Sigmoid colon (tissue), 7 donors: ENCODE results near the gene ERGIC2. TPM values are rescaled to one million over a fixed set of nuclear protein-coding genes. Genes with fewer than 3 reads are reported as not detected.
"Not testable (repeated sequence)": the region's sequence is repeated elsewhere in the genome, so short reads cannot be mapped to it uniquely, and the experiment has no call there.

Experiments
- DNase-seq: peaks from one replicate; pipeline ENCODE4 v3.0.0-alpha.2; 2019
- H3K27ac ChIP-seq, 4 donors: fragments of 200-600 bp; sonication (generic); one replicate each; pipeline ENCODE4 v1.5.1; 2016 to 2019; ENCODE audit warnings: mild to moderate bottlenecking in 1 of 4
- H3K27me3 ChIP-seq, 3 donors: fragments of 200-600 bp; sonication (generic); one replicate each; pipeline ENCODE4 v1.5.1; 2019; ENCODE audit warnings: mild to moderate bottlenecking in 1 of 3
- H3K36me3 ChIP-seq, 4 donors: fragments of 200-600 bp; sonication (generic); one replicate each; pipeline ENCODE4 v1.5.1; 2016 to 2019
- H3K4me1 ChIP-seq, 4 donors: fragments of 200-600 bp; sonication (generic); one replicate each; pipeline ENCODE4 v1.5.1; 2017 to 2019
- H3K4me3 ChIP-seq, 4 donors: fragments of 200-600 bp; sonication (generic); one replicate each; pipeline ENCODE4 v1.5.1; 2017 to 2019; ENCODE audit warnings: mild to moderate bottlenecking in 2 of 4, moderate library complexity in 1 of 4
- H3K9me3 ChIP-seq, 4 donors: fragments of 200-600 bp in 3 of 4; sonication (generic) in 3 of 4; one replicate each; pipeline versions ENCODE4 v1.5.1 to v1.6.1; 2013 to 2019
- EP300 ChIP-seq, 4 donors: sonication (generic); formaldehyde crosslinking; IDR thresholded peaks; one replicate each; pipeline ENCODE4 v1.6.1; 2017; ENCODE audit warnings: antibody characterized with exemption in 4 of 4
- POLR2A ChIP-seq, 2 donors: fragments of 450-650 bp; IDR thresholded peaks; one replicate each; pipeline ENCODE4 v1.6.1; 2016; ENCODE audit warnings: antibody characterized with exemption in 2 of 2, mild to moderate bottlenecking in 2 of 2, moderate library complexity in 2 of 2
- POLR2AphosphoS5 ChIP-seq, 4 donors: sonication (generic); formaldehyde crosslinking; IDR thresholded peaks; one replicate each; pipeline ENCODE4 v1.6.1; 2017; ENCODE audit warnings: antibody characterized with exemption in 4 of 4
- WGBS, 2 donors: extraction: QIAGEN DNeasy Blood & Tissue Kit; methylation state at CpG; one replicate each; pipeline ENCODE4 v1.1.7; 2013; 5-methylcytosine and 5-hydroxymethylcytosine counted together
- intact Hi-C: fragments of 100-400 bp; cut with DNase I; formaldehyde crosslinking; loops from one replicate; pipeline ENCODE4 v1.15.1; 2023
- polyA plus RNA-seq, 3 donors: library from polyadenylated mRNA; stranded (reverse); fragments of 200-250 nt; gene quantifications; one replicate each; pipeline ENCODE4 v1.2.3, GENCODE V29; 2013
- total RNA-seq, 4 donors: library from RNA; depleted of rRNA; stranded (reverse); fragments of >200 nt; gene quantifications; one replicate each; pipeline ENCODE4 v1.1.0, GENCODE V29; 2016
- TF ChIP-seq, protein P1 (sequence below), 4 experiments: fragments of 450-650 bp in 3 of 4; fragments of 200-600 bp in 1 of 4; IDR thresholded peaks; one replicate each; pipeline ENCODE4 v1.5.1; 2016 to 2019; ENCODE audit warnings: antibody characterized with exemption in 4 of 4, mild to moderate bottlenecking in 3 of 4, moderate library complexity in 2 of 4
- donor health status: healthy with polysubstance abuse.
- donor health status: Bipolar disorder and iron deficiency.
- donor health status: healthy.

The ERGIC2 gene
- total and polyA plus RNA-seq, 7 donors = 14.8 to 81.7 (median 62.3) TPM

DNA sequence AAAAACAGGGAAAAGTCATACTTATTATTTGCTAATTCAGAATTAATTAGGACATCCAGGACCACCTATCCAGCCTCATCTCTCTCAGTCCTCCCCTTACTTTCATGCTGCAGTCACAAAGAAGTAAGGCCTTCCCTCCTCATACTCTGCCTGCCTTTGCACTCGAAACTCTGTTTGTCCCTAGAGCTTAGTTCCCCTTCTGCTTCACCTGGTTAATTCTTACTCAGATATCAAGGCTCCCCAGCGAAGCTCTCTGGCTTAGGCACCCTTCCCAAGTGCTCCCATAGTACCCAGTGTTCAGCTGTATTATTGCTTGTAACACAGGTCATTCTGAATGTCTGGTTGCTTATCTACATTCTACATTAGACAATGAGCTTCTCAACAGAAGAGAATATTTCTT is 81.3 kb downstream of the ERGIC2 start:
- H3K36me3 ChIP-seq = no peaks in the 10 kb centered on the region
- H3K27ac ChIP-seq = no peak overlapping the region
- intact Hi-C loops = no loop called here
- no peak for DNase-seq
- TF ChIP-seq POLR2A (IDR thresholded peaks at IDR 0.05) (no peak), EP300 (IDR thresholded peaks at IDR 0.05) (no peak), POLR2AphosphoS5 (IDR thresholded peaks at IDR 0.05) (no peak)
- TF ChIP-seq, protein P1, sequence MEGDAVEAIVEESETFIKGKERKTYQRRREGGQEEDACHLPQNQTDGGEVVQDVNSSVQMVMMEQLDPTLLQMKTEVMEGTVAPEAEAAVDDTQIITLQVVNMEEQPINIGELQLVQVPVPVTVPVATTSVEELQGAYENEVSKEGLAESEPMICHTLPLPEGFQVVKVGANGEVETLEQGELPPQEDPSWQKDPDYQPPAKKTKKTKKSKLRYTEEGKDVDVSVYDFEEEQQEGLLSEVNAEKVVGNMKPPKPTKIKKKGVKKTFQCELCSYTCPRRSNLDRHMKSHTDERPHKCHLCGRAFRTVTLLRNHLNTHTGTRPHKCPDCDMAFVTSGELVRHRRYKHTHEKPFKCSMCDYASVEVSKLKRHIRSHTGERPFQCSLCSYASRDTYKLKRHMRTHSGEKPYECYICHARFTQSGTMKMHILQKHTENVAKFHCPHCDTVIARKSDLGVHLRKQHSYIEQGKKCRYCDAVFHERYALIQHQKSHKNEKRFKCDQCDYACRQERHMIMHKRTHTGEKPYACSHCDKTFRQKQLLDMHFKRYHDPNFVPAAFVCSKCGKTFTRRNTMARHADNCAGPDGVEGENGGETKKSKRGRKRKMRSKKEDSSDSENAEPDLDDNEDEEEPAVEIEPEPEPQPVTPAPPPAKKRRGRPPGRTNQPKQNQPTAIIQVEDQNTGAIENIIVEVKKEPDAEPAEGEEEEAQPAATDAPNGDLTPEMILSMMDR (IDR thresholded peaks at IDR 0.05) = no peak
- WGBS, 2 donors = 71 to 88% methylated on average over 2 of the region's 2 CpGs
- no peak overlapping the region for H3K4me3 ChIP-seq
- H3K4me1 ChIP-seq = no peaks in the 10 kb centered on the region
- no peaks in the 10 kb centered on the region for H3K27me3 ChIP-seq
- no peaks in the 10 kb centered on the region for H3K9me3 ChIP-seq

DNA sequence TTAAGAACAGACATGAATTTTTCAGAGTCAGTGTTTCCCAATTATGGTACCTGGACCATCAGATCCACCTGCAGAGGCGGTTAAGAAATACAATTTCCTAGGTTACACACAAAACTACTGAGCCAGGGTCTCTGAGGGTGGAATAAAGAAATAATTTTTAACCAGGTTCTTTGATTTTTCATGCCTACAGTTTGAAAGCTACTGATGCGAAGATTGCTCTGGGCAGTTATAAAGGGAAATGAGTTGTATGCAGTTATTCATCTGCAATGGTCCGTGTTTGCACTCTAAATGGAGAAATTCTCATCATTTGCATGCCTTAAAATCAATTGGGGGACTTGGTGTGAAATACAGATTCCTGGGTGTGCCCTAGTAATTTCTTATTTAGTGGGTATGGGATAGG is 89.7 kb downstream of the ERGIC2 start:
- Histone ChIP-seq H3K27ac (no peak overlapping the region), H3K27me3 (no peaks in the 10 kb centered on the region), H3K9me3 (no peaks in the 10 kb centered on the region), H3K36me3 (no peaks in the 10 kb centered on the region), H3K4me3 (no peak overlapping the region), H3K4me1 (no peaks in the 10 kb centered on the region)
- DNase-seq = no peak
- intact Hi-C loops = no loop called here
- 77 to 97% methylated on average over 3 of the region's 3 CpGs for WGBS, 2 donors
- TF ChIP-seq, protein P1 (IDR thresholded peaks at IDR 0.05) = no peak
- TF ChIP-seq EP300 (IDR thresholded peaks at IDR 0.05) (no peak), POLR2AphosphoS5 (IDR thresholded peaks at IDR 0.05) (no peak), POLR2A (IDR thresholded peaks at IDR 0.05) (no peak)

DNA sequence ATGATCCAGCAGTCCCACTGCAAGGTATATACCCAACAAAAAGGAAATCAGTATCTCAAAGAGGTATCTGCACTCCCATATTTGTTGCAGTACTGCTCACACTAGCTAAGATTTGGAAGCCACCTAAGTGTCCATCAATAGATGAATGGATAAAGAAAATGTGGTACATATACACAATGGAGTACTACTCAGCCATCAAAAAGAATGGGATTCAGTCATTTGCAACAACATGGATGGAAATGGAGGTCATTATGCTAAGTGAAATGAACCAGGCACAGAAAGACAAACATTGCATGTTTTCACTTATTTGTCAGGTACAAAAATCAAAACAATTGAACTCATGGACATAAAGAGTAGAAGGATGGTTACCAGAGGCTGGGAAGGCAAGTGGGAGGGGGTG is 90.5 kb downstream of the ERGIC2 start:
- H3K27ac ChIP-seq, H3K9me3 ChIP-seq, H3K36me3 ChIP-seq, H3K27me3 ChIP-seq, DNase-seq, H3K4me3 ChIP-seq, H3K4me1 ChIP-seq, intact Hi-C loops: not testable (repeated sequence)

DNA sequence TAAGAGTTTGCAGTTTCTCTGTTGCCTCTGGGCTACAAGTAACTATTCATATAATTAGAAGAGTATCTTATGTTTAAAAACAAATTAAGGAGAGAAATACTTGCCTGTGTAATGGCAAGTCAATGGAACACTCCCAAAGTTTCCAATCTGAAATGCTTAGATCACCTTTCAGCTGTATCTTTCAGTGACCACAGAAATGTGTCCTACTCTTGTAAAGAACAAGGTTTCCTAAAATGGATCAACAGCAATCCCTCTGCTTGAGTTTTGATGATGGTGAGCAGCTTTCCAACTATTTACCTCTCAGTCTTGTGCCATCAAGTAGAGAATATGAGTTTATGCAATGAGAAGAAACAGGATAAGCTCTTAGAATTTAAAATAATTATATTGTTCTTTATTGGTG is 92.9 kb downstream of the ERGIC2 start:
- Histone ChIP-seq H3K36me3 (no peaks in the 10 kb centered on the region), H3K27ac (no peak overlapping the region), H3K4me1 (no peaks in the 10 kb centered on the region), H3K9me3 (no peaks in the 10 kb centered on the region), H3K4me3 (no peak overlapping the region), H3K27me3 (no peaks in the 10 kb centered on the region)
- no peak for TF ChIP-seq POLR2A (IDR thresholded peaks at IDR 0.05)
- TF ChIP-seq, protein P1 (IDR thresholded peaks at IDR 0.05) = no peak
- no peak for TF ChIP-seq EP300 (IDR thresholded peaks at IDR 0.05)
- no peak for TF ChIP-seq POLR2AphosphoS5 (IDR thresholded peaks at IDR 0.05)
- intact Hi-C loops = no loop called here
- no peak for DNase-seq

DNA sequence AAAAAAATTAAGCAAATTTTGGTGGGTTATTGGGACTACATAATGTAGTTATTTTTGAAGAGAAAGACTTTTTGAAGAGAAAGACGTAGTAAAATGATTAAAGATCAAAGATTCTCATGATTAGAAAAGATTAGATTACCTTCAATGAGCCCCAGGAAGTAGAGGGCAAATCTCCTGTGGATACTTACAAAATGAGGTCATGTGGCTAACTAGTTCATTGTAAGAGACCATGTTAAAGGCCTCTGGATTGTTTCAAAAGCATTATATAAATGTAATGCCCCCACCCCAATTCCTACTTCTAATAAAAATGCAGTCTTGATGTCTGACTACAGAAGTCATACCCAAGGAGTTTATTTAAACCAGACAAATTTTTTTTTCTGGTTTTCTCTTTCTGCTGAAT is 93.3 kb downstream of the ERGIC2 start:
- Histone ChIP-seq H3K27ac (no peak overlapping the region), H3K4me3 (no peak overlapping the region), H3K9me3 (no peaks in the 10 kb centered on the region), H3K27me3 (no peaks in the 10 kb centered on the region), H3K36me3 (no peaks in the 10 kb centered on the region), H3K4me1 (no peaks in the 10 kb centered on the region)
- no peak for DNase-seq
- TF ChIP-seq POLR2AphosphoS5 (IDR thresholded peaks at IDR 0.05) (no peak), POLR2A (IDR thresholded peaks at IDR 0.05) (no peak), EP300 (IDR thresholded peaks at IDR 0.05) (no peak)
- TF ChIP-seq, protein P1 (IDR thresholded peaks at IDR 0.05) = no peak
- intact Hi-C loops = no loop called here
- 82 to 92% methylated on average over 1 of the region's 1 CpG for WGBS, 2 donors

Other genes with a start within 250 kb of the ERGIC2 start
- gene FAR2, start 231.9 kb downstream of the ERGIC2 start, total RNA-seq = 10 to 100 TPM; 11.1 to 13.0 (median 11.9) TPM
- gene FAR2, start 231.9 kb downstream of the ERGIC2 start, polyA plus RNA-seq = 10 to 100 TPM; 33.5 to 46.7 (median 34.8) TPM
- 1 to 10 TPM in 1 of 4 donors, under 1 TPM in 3; 0.16 to 2.5 (median 0.31) TPM for gene OVCH1, start 116.5 kb upstream of the ERGIC2 start, total RNA-seq
- under 1 TPM in 1 of 3 donors, not detected in 2; 0.03 TPM for gene OVCH1, start 116.5 kb upstream of the ERGIC2 start, polyA plus RNA-seq